T-helper 1 cell treated with Interleukin-12 subunit alpha and Interleukin-12 subunit beta and Interleukin-4 antibody, amounts not matched to agents 30 ng/mL and 1 ng/mL, for 36 hours (primary cell): Measurements from ENCODE around the gene GRAMD1A. TPM values are rescaled to one million over a fixed set of nuclear protein-coding genes. Genes with fewer than 3 reads are reported as not detected.

Experiments used
- intact Hi-C: fragments of 100-400 bp; cut with micrococcal nuclease; formaldehyde crosslinking; loops from one replicate; pipeline ENCODE4 v1.15.1; 2024
- total RNA-seq: library from RNA; stranded (reverse); gene quantifications from 2 replicates; pipeline ENCODE4 v1.2.3, GENCODE V29; 2022

Gene GRAMD1A
- total RNA-seq, 1 donor from 2014 or later = 76.6 TPM

DNA sequence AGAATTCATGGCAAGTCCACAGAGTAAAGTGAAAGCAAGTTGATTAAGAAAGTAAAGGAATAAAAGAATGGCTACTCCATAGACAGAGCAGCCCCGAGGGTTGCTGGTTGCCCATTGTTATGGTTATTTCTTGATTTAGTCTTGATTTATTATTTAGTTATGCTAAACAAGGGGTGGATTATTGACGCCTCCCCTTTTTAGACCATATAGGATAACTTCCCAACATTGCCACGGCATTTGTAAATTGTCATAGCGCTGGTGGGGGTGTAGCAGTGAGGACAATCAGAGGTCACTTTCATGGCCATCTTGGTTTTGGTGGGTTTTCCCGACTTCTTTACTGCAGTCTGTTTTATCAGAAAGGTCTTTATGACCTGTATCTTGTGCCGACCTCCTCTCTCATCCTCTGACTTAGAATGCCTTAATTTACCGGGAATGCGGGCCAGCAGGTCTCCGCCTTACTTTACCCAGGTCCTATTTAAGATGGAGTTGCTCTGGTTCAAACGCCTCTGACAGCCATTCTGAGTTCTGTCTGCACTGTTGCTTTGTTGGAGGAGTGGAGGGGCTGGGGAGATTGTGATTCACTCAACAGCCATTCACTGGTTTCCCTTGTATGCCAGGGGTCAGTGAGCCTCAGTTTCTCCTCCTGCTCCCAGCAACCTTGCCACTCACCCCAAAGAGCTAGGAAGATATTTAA is 69.0 kb downstream of the GRAMD1A start:
- intact Hi-C loops = no loop called here

GRCh38 chr19:35069696-35070095 is 69.6 kb downstream of the GRAMD1A start:
- intact Hi-C loops = no loop called here

- intact Hi-C loops = no loop called here
Observed at GRCh38 chr19:35070471-35070870, 70.3 kb downstream of the GRAMD1A start.

GRCh38 chr19:35073516-35073915 is 73.4 kb downstream of the GRAMD1A start:
- intact Hi-C loops = no loop called here

DNA sequence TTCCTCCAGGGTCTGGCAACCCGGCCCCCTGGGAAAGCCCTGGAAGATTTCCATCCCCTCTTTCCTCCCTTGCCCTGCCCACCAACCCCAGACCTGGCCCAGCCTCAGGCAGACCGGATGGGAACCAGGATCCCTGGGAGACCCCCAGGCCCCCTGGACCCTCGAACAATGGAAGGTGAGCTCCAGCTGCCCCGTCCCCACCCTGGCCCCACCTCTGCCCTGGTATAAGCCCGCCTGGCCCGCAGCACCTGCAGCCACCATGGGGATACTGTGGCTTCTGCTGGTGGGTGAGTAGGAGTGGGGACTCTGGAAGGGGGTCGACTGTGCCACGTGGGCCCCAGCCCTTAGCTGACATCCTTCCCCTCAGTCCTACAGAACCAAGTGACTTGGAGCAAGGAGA is 73.8 kb downstream of the GRAMD1A start:
- intact Hi-C loops = no loop called here

DNA sequence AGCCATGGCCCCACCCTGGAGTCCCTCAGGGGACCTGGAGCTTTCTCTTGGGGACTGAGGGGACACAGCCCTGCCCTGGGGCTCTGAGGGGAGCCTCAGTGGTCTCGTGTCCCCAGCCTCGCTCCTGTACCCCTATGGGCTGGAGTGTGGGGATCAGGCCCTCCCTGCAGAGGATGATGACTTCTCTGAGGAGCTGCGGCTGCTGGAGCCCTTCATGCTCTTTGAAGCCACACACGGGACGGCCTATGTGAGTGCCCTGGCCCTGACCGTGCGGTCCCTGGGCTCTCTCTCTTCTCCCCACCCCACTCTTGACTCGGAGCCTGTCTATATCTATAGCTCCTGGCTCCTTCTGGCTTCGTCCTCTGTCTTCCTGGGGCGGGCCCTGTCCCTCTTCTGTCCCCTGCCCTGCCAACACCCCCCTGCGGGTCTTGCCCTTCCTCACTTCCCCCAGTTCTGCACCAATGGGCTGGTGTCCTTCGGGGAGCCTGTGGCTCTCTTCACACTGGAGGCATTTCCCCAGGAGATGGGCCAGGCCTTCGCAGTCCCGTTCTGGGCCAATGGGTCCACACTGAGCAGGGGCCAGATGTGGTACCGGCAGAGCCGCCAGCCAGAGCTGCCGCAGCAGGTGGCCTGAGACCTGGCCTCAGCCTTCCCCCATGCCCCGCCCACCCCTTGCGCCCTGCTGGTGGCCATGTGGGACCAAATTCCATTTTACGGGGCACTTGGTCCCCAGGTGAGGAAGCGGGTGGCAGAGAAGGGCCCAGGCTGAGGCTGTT is 74.5 kb downstream of the GRAMD1A start:
- intact Hi-C loops = no loop called here

DNA sequence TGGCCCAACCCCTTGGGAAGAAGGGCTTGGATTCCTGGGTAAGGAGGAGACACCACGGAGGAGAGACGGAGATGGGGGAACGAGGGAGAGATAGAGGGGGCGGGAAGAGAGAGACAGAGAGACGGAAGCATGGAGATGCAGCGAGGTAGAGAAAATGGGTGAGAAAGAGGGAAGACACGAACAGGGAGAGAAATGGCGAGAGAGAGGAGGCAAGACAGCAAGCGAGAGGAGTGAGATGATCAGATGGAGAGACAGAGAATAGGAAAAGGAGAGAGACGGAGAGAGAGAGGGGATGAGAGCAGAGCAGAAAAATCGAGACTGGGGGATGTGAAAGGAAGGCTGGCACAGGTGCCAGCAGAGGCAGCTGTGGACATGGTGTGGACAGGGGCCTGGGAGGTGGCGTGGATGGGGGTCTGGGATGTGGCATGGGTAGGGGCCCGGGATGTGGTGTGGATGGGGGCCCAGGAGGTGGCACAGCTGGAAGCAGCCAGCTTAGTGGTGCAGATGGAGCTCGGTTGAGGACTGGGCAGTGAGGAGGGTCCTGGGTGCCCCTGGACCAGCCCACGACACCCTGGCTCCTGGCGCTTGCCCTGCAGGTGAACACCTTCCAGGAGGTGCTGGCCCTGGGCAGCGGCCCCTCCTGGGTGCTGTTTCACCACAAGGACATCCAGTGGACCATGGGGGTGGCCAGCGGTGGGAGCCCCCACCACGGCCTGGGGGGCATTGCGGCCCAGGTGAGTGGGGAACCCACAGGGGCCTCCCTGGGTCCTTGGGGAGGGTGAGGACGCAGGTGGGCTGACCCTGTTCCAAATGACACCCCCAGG is 75.3 kb downstream of the GRAMD1A start:
- intact Hi-C loops = no loop called here

- intact Hi-C loops = no loop called here
Observed at GRCh38 chr19:35076026-35076370, 75.9 kb downstream of the GRAMD1A start.

Other genes starting within 250 kb of the GRAMD1A start
- 3.4 and 3.5 TPM in 2 replicates for gene ZNF599, start 227.1 kb upstream of the GRAMD1A start, total RNA-seq
- 3.2 and 3.5 TPM in 2 replicates for gene ZNF30, start 73.4 kb upstream of the GRAMD1A start, total RNA-seq
- 12.4 and 14.0 TPM in 2 replicates for gene ZNF792, start 36.1 kb upstream of the GRAMD1A start, total RNA-seq
- 0.24 and 0.69 TPM in 2 replicates for gene SCN1B, start 30.1 kb downstream of the GRAMD1A start, total RNA-seq
- not detected in 2 replicates for gene HPN, start 41.4 kb downstream of the GRAMD1A start, total RNA-seq
- gene FXYD3, start 115.5 kb downstream of the GRAMD1A start, total RNA-seq = not detected in 2 replicates
- 0.12 and 0.27 TPM in 2 replicates for gene LGI4, start 134.7 kb downstream of the GRAMD1A start, total RNA-seq
- not detected in 2 replicates for gene FXYD1, start 138.5 kb downstream of the GRAMD1A start, total RNA-seq
- gene FXYD7, start 142.9 kb downstream of the GRAMD1A start, total RNA-seq = 1.6 and 2.2 TPM in 2 replicates
- 350 and 365 TPM in 2 replicates for gene FXYD5, start 154.4 kb downstream of the GRAMD1A start, total RNA-seq
- gene FAM187B, start 228.4 kb downstream of the GRAMD1A start, total RNA-seq = not detected in 2 replicates
- 4.5 and 5.6 TPM in 2 replicates for gene LSR, start 248.7 kb downstream of the GRAMD1A start, total RNA-seq